Mucosa of descending colon (tissue), 3 donors: ENCODE measurements around the gene MTHFD1L. TPM values are rescaled to one million over a fixed set of nuclear protein-coding genes. Genes with fewer than 3 reads are reported as not detected.
"Not testable (repeated sequence)": the region's sequence is repeated elsewhere in the genome, so short reads cannot be mapped to it uniquely, and the experiment has no call there.

ENCODE experiments used
- ATAC-seq: fragments of 200-7000 bp; cut with Tn5 transposase; one replicate; pipeline ENCODE4 v1.9.1; 2020; ENCODE audit warnings: mild to moderate bottlenecking, moderate library complexity
- DNase-seq, 3 donors: peaks; one replicate each; pipeline ENCODE4 v3.0.0-alpha.2; 2020
- H3K36me3 ChIP-seq: fragments of 200-600 bp; one replicate; pipeline ENCODE4 v1.8.0; 2021; ENCODE audit warnings: low read depth, mild to moderate bottlenecking
- H3K4me1 ChIP-seq: fragments of 200-600 bp; one replicate; pipeline ENCODE4 v1.8.0; 2021; ENCODE audit warnings: low read depth, mild to moderate bottlenecking
- H3K4me3 ChIP-seq: fragments of 200-600 bp; one replicate; pipeline ENCODE4 v1.8.0; 2021; ENCODE audit warnings: mild to moderate bottlenecking
- H3K9me3 ChIP-seq: fragments of 200-600 bp; one replicate; pipeline ENCODE4 v1.8.0; 2021; ENCODE audit warnings: mild to moderate bottlenecking
- intact Hi-C, 2 donors: fragments of 100-400 bp; cut with DNase I in 1 of 2; cut with micrococcal nuclease in 1 of 2; formaldehyde crosslinking; loops; one replicate each; pipeline versions ENCODE4 v1.11.0 to v1.11.1; 2022; cut with DNase I, micrococcal nuclease
- total RNA-seq, 3 donors: library from RNA; stranded (reverse); fragmentation: NEBNext Ultra II Directional in 2 of 3; extraction: Animal tissue kit (Norgen Biotek cat#: 25700) in 2 of 3; gene quantifications; one replicate each; pipeline versions ENCODE4 v1.2.1 to v1.2.4, GENCODE V29; 2021 to 2023
- TF ChIP-seq, protein P1 (sequence below): fragments of 200-600 bp; IDR thresholded peaks from one replicate; pipeline ENCODE4 v1.8.0; 2022; ENCODE audit warnings: antibody characterized with exemption, mild to moderate bottlenecking
- donor health status: DM: no; HTN: no; CAD: no; lungs with moderate emphysema.
- donor health status: DM: no; HTN: no; CAD: no.
- donor health status: DM: no; HTN: yes; CAD: no.

Gene MTHFD1L
- total RNA-seq, 3 donors from 2014 or later, result 7.1 to 11.1 (median 8.9) TPM

DNA sequence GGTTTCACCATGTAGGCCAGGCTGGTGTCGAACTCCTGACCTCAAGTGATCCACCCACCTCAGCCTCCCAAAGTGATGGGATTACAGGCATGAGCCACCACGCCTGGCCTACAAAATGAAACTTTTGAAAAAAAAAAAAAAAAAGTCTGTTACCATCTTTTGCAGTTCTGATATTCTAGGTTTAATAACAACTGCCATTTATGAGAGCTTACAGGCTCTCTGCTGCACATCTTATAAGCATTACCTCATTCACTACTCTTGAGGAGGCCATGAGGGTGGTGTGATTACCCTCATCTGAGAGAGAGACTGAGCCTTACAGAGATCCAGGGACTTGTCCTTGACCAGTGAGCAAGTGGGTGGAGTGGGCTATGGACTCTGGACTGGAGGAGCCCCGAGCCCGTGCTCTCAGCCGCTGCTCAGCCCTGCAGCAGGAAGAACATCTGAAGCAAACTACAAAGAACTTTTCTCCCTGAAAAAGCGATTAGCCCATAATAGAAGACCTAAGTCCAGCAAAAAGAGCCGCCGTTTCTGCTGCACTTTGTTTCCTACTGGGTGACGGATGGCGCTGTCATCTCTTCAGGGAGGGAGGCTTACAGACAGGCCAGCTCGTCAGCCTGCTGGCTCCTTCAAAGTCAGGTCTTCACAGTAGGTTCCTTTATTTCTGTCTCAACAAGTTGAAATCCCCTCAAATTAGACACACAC, 254.5 kb downstream of the MTHFD1L start:
- Histone ChIP-seq H3K4me3 (no peak overlapping the region), H3K4me1 (no peaks in the 10 kb centered on the region), H3K36me3 (no peaks in the 10 kb centered on the region), H3K9me3 (no peaks in the 10 kb centered on the region)
- ATAC-seq, result peak; percentile 82
- intact Hi-C loops, result no loop called here
- no peak for DNase-seq
- TF ChIP-seq, protein P1, sequence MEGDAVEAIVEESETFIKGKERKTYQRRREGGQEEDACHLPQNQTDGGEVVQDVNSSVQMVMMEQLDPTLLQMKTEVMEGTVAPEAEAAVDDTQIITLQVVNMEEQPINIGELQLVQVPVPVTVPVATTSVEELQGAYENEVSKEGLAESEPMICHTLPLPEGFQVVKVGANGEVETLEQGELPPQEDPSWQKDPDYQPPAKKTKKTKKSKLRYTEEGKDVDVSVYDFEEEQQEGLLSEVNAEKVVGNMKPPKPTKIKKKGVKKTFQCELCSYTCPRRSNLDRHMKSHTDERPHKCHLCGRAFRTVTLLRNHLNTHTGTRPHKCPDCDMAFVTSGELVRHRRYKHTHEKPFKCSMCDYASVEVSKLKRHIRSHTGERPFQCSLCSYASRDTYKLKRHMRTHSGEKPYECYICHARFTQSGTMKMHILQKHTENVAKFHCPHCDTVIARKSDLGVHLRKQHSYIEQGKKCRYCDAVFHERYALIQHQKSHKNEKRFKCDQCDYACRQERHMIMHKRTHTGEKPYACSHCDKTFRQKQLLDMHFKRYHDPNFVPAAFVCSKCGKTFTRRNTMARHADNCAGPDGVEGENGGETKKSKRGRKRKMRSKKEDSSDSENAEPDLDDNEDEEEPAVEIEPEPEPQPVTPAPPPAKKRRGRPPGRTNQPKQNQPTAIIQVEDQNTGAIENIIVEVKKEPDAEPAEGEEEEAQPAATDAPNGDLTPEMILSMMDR, result no peak

DNA sequence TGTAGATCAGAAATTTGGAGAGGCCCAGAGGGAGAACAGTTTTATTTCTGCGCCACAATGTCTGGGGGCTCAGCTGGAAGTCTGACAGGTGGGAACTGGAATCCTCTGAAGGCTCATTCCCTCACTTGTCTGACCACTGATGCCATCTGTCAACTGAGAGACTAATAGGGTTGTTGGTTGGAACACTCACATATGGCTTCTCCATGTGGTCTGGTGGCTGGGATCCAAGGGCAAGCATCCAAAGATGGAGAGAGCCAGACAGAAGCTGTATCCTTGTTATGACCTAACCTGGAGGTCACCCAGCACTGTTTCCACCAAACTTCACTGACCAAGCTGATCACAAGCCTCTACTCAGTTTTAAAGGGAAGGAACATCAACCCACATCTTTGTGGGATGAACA, 256.4 kb downstream of the MTHFD1L start:
- intact Hi-C loops, result no loop called here
- H3K36me3 ChIP-seq, result no peaks in the 10 kb centered on the region
- no peaks in the 10 kb centered on the region for H3K9me3 ChIP-seq
- H3K4me1 ChIP-seq, result peaks cover 6% of the 10 kb centered on the region
- TF ChIP-seq, protein P1, result no peak
- DNase-seq, result peak in 1 of 3 donors; percentile 36
- ATAC-seq, result no peak
- H3K4me3 ChIP-seq, result no peak overlapping the region

DNA sequence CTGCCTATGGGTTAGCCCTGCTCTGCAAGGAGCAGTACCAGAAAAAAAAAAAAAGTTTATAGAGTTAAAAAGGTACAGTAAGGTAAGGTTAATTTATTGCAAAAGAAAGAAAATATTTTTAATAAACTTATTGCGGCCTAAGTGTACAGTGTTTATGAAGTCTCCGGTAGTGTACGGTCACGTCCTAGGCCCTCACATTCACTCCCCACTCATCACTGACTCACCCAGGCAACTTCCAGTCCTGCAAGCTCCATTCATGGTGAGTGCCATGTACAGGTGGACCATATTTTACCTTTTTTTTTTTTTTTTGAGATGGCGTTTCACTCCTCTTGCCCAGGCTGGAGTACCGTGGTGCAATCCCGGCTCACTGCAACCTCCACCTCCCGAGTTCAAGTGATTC, 258.1 kb downstream of the MTHFD1L start:
- intact Hi-C loops, DNase-seq, H3K9me3 ChIP-seq, H3K36me3 ChIP-seq, ATAC-seq, H3K4me3 ChIP-seq, H3K4me1 ChIP-seq: not testable (repeated sequence)

DNA sequence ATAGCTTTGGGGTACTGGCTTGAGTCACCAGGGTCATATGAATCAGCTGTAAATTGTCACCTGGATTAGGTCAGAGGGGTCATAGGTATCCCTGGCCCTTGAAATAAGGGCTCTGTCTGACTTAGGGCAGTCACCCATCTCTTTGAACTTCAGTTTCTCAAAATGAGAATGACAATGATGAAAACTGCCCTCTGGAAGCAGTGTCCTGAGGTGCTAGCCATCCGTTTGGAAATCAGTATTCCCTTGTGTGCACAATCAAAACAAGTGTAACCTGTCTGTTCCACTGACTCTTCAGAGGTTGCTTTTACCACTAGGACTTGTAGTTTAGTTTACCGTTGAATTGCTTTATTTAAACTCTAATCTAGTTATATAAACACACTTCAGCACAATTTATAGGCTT, 259.7 kb downstream of the MTHFD1L start:
- H3K9me3 ChIP-seq, H3K4me1 ChIP-seq, intact Hi-C loops, DNase-seq, H3K36me3 ChIP-seq, H3K4me3 ChIP-seq: not testable (repeated sequence)
- peak; percentile 48 for ATAC-seq

DNA sequence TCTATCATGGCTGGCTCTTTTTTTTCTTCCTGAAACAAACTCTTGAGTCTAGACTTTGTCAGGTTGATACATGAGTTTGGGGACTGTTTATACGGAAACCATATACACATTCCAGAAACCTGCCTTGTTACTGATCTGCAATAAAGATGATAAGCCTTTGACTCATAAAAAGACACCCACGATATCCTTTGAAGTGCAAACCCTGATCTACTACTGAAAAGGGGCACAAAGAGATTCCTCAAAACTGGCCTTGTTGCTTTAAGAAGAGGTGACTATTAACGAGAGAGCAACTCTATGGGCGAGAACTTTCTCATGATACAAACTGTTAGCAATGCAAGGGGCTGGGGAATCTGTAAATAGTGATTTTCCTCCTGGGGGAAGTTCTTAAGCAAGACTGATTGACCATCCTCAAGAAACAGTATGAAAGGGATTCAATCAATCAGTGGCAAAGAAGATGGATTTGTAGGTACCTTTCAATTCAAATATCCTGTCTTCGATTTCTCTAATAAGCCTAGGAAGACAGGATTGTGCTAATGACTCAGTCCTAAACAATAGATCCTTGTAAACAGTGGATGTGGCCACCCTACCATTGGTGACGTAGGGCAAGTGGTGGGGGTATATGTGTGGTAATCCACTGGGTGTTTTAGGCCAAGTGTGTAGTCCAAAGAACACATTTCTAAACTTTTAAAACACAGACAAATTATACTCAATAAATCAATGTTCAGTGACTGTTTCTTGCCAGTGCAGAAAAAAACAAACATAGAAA, 260.3 kb downstream of the MTHFD1L start:
- H3K9me3 ChIP-seq, intact Hi-C loops, H3K4me3 ChIP-seq, H3K4me1 ChIP-seq, DNase-seq, H3K36me3 ChIP-seq: not testable (repeated sequence)
- ATAC-seq, result peak; percentile 80

DNA sequence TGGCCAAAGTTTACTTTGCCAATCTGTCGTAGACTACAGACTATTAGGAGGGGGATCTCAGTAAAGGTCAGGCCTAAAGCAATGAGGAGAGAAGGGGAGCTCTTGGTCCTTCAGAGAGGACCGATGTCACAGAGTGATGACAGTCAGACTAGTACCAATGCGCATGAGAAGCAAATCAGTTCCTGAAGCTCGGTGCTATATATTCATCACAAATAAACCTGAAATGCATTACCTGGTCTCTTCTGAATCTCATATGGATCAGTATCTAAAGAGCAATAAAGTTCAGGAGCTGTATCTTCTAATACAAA, 260.9 kb downstream of the MTHFD1L start:
- H3K4me3 ChIP-seq, H3K4me1 ChIP-seq, ATAC-seq, DNase-seq, H3K36me3 ChIP-seq, intact Hi-C loops, H3K9me3 ChIP-seq: not testable (repeated sequence)

DNA sequence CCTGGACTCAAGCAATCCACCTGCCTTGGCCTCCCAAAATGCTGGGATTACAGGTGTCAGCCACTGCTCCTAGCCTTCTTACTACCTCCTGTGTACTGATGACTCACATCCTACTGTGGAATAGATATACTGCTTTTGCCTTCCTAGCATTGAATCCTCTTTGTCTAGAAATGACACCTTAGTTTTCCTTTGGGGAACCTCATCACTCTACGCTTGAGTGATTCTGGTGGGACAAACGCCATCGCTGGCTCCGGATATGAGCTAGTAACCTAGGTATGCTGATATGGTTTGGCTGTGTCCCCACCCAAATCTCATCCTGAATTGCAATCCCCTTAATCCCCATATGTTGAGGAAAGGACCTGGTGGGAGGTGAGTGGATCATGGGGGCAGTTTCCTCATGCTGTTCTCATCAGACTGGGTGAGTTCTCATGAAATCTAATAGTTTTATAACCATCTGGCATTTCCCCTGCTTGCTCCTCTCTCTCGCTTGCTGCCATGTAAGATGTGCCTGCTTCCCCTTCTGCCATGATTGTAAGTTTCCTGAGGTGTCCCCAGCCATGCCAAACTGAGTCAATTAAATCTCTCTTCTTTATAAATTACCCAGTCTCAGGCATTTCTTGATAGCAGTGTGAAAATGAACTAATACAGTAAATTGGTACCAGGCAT, 261.8 kb downstream of the MTHFD1L start:
- H3K36me3 ChIP-seq, DNase-seq, intact Hi-C loops, H3K4me3 ChIP-seq, H3K4me1 ChIP-seq, H3K9me3 ChIP-seq: not testable (repeated sequence)
- peak; percentile 36 for ATAC-seq

DNA sequence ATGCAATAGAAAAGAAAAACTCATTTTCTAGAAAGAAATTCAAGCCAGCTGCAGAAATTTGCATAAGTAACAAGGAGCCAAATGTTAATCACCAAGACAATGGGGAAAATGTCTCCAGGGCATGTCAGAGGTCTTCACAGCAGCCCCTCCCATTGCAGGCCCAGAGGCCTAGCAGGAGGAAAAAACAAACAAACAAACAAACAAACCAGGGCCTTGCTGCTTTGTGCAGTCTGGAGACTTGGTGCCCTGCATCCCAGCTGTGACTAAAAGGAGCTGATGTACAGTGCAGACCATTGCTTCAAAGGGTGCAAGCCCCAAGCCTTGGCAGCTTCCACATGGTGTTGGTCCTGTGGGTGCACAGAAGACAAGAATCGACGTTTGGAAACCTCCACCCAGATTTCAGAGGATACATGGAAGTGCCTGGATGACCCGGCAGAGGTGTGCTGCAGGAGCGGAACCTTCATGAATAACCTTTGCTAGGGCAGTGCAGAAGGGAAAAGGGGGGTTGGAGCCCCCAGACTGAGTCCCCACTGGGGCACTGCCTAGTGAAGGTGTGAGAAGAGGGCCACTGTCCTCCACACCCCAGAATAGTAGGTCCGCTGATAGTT, 263.4 kb downstream of the MTHFD1L start:
- Histone ChIP-seq H3K9me3 (no peaks in the 10 kb centered on the region), H3K36me3 (no peaks in the 10 kb centered on the region), H3K4me1 (peaks cover 6% of the 10 kb centered on the region), H3K4me3 (no peak overlapping the region)
- intact Hi-C loops, result no loop called here
- TF ChIP-seq, protein P1, result no peak
- no peak for ATAC-seq
- DNase-seq, result no peak
